ENCODE measurements around the gene PKP3. TPM values are rescaled to one million over a fixed set of nuclear protein-coding genes. Genes with fewer than 3 reads are reported as not detected.

The PKP3 gene
- total RNA-seq, 4 donors from 2014 or later, result 0.55 to 1.3 TPM; not detected in 2

- TF ChIP-seq POLR2A (IDR thresholded peaks at IDR 0.05), result no peak
- in situ Hi-C loops (cut with MboI; ENCODE audit: low sequenced_read_pairs in 4 of 4) (no loop called here), intact Hi-C loops (cut with DNase I; ENCODE audit: low total_unique reads) (no loop called here)
- Histone ChIP-seq H3K9me3 (no peaks in the 10 kb centered on the region), H3K27ac (no peak overlapping the region), H3K4me3 (no peak overlapping the region), H3K36me3 (no peaks in the 10 kb centered on the region), H3K27me3 (peaks cover 0 to 20% (median 3%) of the 10 kb centered on the region in 3 donors), H3K4me1 (no peaks in the 10 kb centered on the region)
- ATAC-seq (no peak), DNase-seq (no peak)
These were observed 14.6 kb upstream of the PKP3 start for GRCh38 chr11:379205-380094.

GRCh38 chr11:380095-380480, 13.9 kb upstream of the PKP3 start:
- H3K27me3 ChIP-seq, result peaks cover 0 to 20% (median 3%) of the 10 kb centered on the region in 3 donors
- no peaks in the 10 kb centered on the region for H3K4me1 ChIP-seq
- H3K27ac ChIP-seq, result no peak overlapping the region
- H3K36me3 ChIP-seq, result no peaks in the 10 kb centered on the region
- in situ Hi-C loops (cut with MboI; ENCODE audit: low sequenced_read_pairs in 4 of 4) (no loop called here), intact Hi-C loops (cut with DNase I; ENCODE audit: low total_unique reads) (no loop called here)
- ATAC-seq, result no peak
- DNase-seq, result no peak
- TF ChIP-seq CTCF (IDR thresholded peaks at IDR 0.05 in 4 of 5, conservative IDR thresholded peaks at IDR 0.05 in 1 of 5), result no peak
- TF ChIP-seq POLR2A (IDR thresholded peaks at IDR 0.05), result no peak
- H3K9me3 ChIP-seq, result no peaks in the 10 kb centered on the region
- no peak overlapping the region for H3K4me3 ChIP-seq

GRCh38 chr11:380491-380890, 13.5 kb upstream of the PKP3 start:
- intact Hi-C loops (cut with DNase I; ENCODE audit: low total_unique reads), result no loop called here
- no peaks in the 10 kb centered on the region for H3K4me1 ChIP-seq
- DNase-seq (no peak), ATAC-seq (no peak)
- H3K27ac ChIP-seq, result no peak overlapping the region
- no peak overlapping the region for H3K4me3 ChIP-seq
- peaks cover 0 to 20% (median 3%) of the 10 kb centered on the region in 3 donors for H3K27me3 ChIP-seq
- no peaks in the 10 kb centered on the region for H3K36me3 ChIP-seq
- no peak for TF ChIP-seq CTCF (IDR thresholded peaks at IDR 0.05 in 4 of 5, conservative IDR thresholded peaks at IDR 0.05 in 1 of 5)
- TF ChIP-seq POLR2A (IDR thresholded peaks at IDR 0.05), result no peak
- in situ Hi-C loops (cut with MboI; ENCODE audit: low sequenced_read_pairs in 4 of 4), result no loop called here
- no peaks in the 10 kb centered on the region for H3K9me3 ChIP-seq

- no peak overlapping the region for H3K4me3 ChIP-seq
- peaks cover 0 to 20% (median 3%) of the 10 kb centered on the region in 3 donors for H3K27me3 ChIP-seq
- TF ChIP-seq CTCF (IDR thresholded peaks at IDR 0.05 in 4 of 5, conservative IDR thresholded peaks at IDR 0.05 in 1 of 5) (no peak), POLR2A (IDR thresholded peaks at IDR 0.05) (no peak)
- intact Hi-C loops (cut with DNase I; ENCODE audit: low total_unique reads) (no loop called here), in situ Hi-C loops (cut with MboI; ENCODE audit: low sequenced_read_pairs in 4 of 4) (no loop called here)
- no peak overlapping the region for H3K27ac ChIP-seq
- no peaks in the 10 kb centered on the region for H3K9me3 ChIP-seq
- no peaks in the 10 kb centered on the region for H3K4me1 ChIP-seq
- ATAC-seq (no peak), DNase-seq (no peak)
- H3K36me3 ChIP-seq, result no peaks in the 10 kb centered on the region
These were observed 13.0 kb upstream of the PKP3 start for GRCh38 chr11:380996-381395.

- no peak for TF ChIP-seq CTCF (IDR thresholded peaks at IDR 0.05 in 4 of 5, conservative IDR thresholded peaks at IDR 0.05 in 1 of 5)
- no peak overlapping the region for H3K27ac ChIP-seq
- ATAC-seq (no peak), DNase-seq (no peak)
- no peak overlapping the region for H3K4me3 ChIP-seq
- in situ Hi-C loops (cut with MboI; ENCODE audit: low sequenced_read_pairs in 4 of 4), result no loop called here
- H3K4me1 ChIP-seq, result no peaks in the 10 kb centered on the region
- H3K9me3 ChIP-seq, result no peaks in the 10 kb centered on the region
- H3K36me3 ChIP-seq, result no peaks in the 10 kb centered on the region
- intact Hi-C loops (cut with DNase I; ENCODE audit: low total_unique reads), result no loop called here
- H3K27me3 ChIP-seq, result peaks cover 0 to 20% (median 3%) of the 10 kb centered on the region in 3 donors
These were observed 12.4 kb upstream of the PKP3 start for GRCh38 chr11:381501-382072.
